ENCODE results near the gene TMEM130. TPM values are rescaled to one million over a fixed set of nuclear protein-coding genes. Genes with fewer than 3 reads are reported as not detected.

Gene TMEM130
- total RNA-seq, 6 donors from 2014 or later = 0.30 to 10.2 (median 2.7) TPM

DNA sequence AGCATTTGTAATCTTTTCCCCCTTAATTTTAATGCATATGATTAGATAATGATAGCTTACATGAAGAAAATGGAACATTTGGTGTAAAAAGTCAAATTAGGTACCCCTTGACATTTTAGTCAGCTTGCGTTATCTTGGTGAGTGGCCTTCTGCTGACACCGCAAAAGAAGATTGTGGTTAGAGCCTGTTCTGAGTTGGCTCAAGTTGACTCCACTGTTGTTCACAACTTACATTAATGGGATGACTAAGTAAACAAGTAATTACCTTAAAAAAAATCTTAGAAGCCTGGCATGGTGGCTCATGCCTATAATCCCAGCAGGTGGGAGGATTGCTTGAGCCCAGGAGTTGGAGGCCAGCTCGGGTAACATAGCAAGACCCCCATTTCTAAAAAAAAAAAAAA is 32.7 kb upstream of the TMEM130 start:
- no peak for DNase-seq
- 83 to 89% methylated on average over 3 of the region's 3 CpGs for WGBS, 2 donors

DNA sequence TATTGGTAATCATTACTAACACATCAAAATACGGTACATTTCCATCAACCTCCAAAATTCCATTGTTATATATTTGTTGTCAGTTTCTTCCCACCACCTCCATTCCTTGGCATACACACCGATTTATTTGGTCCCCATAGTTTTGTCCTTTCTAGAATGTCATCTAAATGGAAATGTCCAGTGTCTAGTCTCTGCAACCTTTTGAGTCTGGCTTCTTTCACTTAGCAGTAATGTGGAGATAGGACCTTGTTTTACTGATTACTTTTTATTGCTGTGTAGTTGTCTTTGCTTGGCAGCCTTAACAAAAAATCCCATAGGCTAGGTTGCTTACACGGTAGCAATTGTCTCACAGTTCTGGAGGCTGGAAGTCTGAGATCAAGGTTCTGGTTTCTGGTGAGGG is 31.0 kb upstream of the TMEM130 start:
- Histone ChIP-seq H3K36me3 (peaks cover 36 to 99% (median 85%) of the 10 kb centered on the region in 4 donors), H3K4me3 (no peak overlapping the region), H3K9me3 (no peaks in the 10 kb centered on the region), H3K27ac (no peak overlapping the region), H3K4me1 (no peaks in the 10 kb centered on the region), H3K27me3 (no peaks in the 10 kb centered on the region)
- no peak for ATAC-seq (ENCODE audit: low FRiP score in 2 of 2)
- WGBS, 2 donors = 93 to 96% methylated on average over 3 of the region's 3 CpGs
- DNase-seq = no peak
- TF ChIP-seq, protein P1, sequence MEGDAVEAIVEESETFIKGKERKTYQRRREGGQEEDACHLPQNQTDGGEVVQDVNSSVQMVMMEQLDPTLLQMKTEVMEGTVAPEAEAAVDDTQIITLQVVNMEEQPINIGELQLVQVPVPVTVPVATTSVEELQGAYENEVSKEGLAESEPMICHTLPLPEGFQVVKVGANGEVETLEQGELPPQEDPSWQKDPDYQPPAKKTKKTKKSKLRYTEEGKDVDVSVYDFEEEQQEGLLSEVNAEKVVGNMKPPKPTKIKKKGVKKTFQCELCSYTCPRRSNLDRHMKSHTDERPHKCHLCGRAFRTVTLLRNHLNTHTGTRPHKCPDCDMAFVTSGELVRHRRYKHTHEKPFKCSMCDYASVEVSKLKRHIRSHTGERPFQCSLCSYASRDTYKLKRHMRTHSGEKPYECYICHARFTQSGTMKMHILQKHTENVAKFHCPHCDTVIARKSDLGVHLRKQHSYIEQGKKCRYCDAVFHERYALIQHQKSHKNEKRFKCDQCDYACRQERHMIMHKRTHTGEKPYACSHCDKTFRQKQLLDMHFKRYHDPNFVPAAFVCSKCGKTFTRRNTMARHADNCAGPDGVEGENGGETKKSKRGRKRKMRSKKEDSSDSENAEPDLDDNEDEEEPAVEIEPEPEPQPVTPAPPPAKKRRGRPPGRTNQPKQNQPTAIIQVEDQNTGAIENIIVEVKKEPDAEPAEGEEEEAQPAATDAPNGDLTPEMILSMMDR (IDR thresholded peaks at IDR 0.05) = no peak
- TF ChIP-seq POLR2A (IDR thresholded peaks at IDR 0.05) (no peak), POLR2AphosphoS5 (IDR thresholded peaks at IDR 0.05) (no peak), EP300 (IDR thresholded peaks at IDR 0.05) (no peak)

More for the DNA sequence above, 32.7 kb upstream of the TMEM130 start:
- peaks cover 38 to 99% (median 87%) of the 10 kb centered on the region in 4 donors for H3K36me3 ChIP-seq
- no peak for ATAC-seq (ENCODE audit: low FRiP score in 2 of 2)
- TF ChIP-seq EP300 (IDR thresholded peaks at IDR 0.05) = no peak
- TF ChIP-seq, protein P1 (IDR thresholded peaks at IDR 0.05) = no peak
- no peak for TF ChIP-seq POLR2AphosphoS5 (IDR thresholded peaks at IDR 0.05)
- H3K27ac ChIP-seq = no peak overlapping the region
- H3K27me3 ChIP-seq = no peaks in the 10 kb centered on the region
- no peak overlapping the region for H3K4me3 ChIP-seq
- no peaks in the 10 kb centered on the region for H3K9me3 ChIP-seq
- no peaks in the 10 kb centered on the region for H3K4me1 ChIP-seq

DNA sequence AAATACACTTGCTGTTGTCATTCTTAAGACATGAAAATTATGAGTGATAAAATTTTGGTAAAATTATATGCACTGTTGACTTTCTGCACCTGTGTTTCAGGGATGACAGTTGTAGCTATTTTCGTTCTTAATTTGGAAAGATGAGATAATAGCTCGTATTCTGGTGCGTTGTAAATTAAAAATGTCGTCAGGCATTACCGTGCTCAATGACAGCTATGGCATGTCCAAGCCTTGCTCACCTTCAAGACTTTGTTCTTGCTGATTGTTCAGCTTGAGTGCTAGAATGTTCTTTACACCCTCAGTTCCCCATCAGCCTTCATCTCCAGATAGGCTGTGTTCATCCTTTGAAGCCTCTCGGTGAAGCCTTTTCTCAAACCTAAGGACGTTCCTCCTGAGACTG is 30.0 kb upstream of the TMEM130 start:
- WGBS, 2 donors = 91 to 96% methylated on average over 7 of the region's 7 CpGs

DNA sequence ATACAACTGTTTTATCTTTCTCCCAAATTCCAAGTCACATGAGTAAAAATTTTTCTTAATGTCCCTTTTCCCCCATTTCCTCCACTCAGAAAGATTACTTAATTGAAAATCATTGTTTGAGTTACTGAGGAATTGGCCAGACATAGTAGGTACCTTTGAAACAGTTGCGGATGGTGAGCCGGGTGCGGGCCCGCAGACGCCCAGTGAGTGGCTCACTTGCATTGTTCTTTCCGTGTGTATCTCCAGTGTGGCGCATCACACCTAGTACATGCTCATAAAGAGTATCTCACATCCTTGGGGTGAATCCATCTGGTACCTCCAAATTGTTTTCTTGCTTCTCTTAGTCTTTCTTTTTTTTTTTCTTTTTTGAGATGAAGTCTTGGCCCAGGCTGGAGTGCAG is 22.8 kb upstream of the TMEM130 start:
- Histone ChIP-seq H3K9me3 (no peaks in the 10 kb centered on the region), H3K4me1 (no peaks in the 10 kb centered on the region), H3K27ac (no peak overlapping the region), H3K27me3 (no peaks in the 10 kb centered on the region), H3K36me3 (peaks cover 18 to 93% (median 61%) of the 10 kb centered on the region in 4 donors), H3K4me3 (no peak overlapping the region)
- DNase-seq (peak in 1 of 2 donors; percentile 57), ATAC-seq (ENCODE audit: low FRiP score in 2 of 2) (no peak)
- 94 to 96% methylated on average over 7 of the region's 7 CpGs for WGBS, 2 donors
- TF ChIP-seq EP300 (IDR thresholded peaks at IDR 0.05) (no peak), POLR2A (IDR thresholded peaks at IDR 0.05) (no peak), POLR2AphosphoS5 (IDR thresholded peaks at IDR 0.05) (no peak)
- TF ChIP-seq, protein P1 (IDR thresholded peaks at IDR 0.05) = no peak

More for the DNA sequence above, 30.0 kb upstream of the TMEM130 start:
- no peak for TF ChIP-seq POLR2A (IDR thresholded peaks at IDR 0.05)
- TF ChIP-seq, protein P1 (IDR thresholded peaks at IDR 0.05) = no peak
- no peak for TF ChIP-seq EP300 (IDR thresholded peaks at IDR 0.05)
- TF ChIP-seq POLR2AphosphoS5 (IDR thresholded peaks at IDR 0.05) = no peak
- Histone ChIP-seq H3K4me1 (no peaks in the 10 kb centered on the region), H3K27me3 (no peaks in the 10 kb centered on the region), H3K9me3 (no peaks in the 10 kb centered on the region), H3K4me3 (no peak overlapping the region), H3K27ac (no peak overlapping the region), H3K36me3 (peaks cover 27 to 99% (median 79%) of the 10 kb centered on the region in 4 donors)
- no peak for ATAC-seq (ENCODE audit: low FRiP score in 2 of 2)
- DNase-seq = no peak

DNA sequence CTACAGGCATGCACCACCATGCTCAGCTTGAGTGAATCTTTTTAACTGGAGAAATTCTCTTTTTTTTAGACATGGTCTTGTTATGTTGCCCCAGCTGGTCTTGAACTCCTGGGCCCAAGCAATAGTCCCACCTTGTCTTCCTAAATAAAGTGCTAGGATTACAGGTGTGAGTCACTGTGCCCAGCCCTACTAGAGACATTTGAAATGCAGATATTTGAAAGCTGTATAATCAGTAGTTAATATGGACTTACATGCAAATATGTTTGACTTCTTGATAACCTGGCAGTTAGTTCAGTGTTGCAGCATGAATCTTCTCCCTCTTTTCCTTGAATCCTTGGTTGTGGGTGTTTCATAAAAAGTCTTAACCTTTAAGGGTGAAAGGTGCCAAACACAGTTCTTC is 17.2 kb upstream of the TMEM130 start:
- no peaks in the 10 kb centered on the region for H3K27me3 ChIP-seq
- no peak for TF ChIP-seq POLR2A (IDR thresholded peaks at IDR 0.05)
- TF ChIP-seq EP300 (IDR thresholded peaks at IDR 0.05) = no peak
- no peak for TF ChIP-seq POLR2AphosphoS5 (IDR thresholded peaks at IDR 0.05)
- TF ChIP-seq, protein P1 (IDR thresholded peaks at IDR 0.05) = no peak
- no peak overlapping the region for H3K27ac ChIP-seq
- no peak for DNase-seq
- ATAC-seq (ENCODE audit: low FRiP score in 2 of 2) = no peak
- no peaks in the 10 kb centered on the region for H3K4me1 ChIP-seq
- H3K9me3 ChIP-seq = no peaks in the 10 kb centered on the region
- H3K36me3 ChIP-seq = peaks cover 19 to 81% (median 61%) of the 10 kb centered on the region in 4 donors
- no peak overlapping the region for H3K4me3 ChIP-seq

Data from upper lobe of left lung (tissue), 6 donors.